Calu3 (cell line): ENCODE data around the gene CCSER2. TPM values are rescaled to one million over a fixed set of nuclear protein-coding genes. Genes with fewer than 3 reads are reported as not detected.

Experiments used
- BruUV-seq: library from RNA; stranded (reverse); fragments of 400-500 nt; replicated peaks from 2 replicates; lab custom pipeline; 2021; lab: Mats Ljungman, UMichigan
- CTCF ChIA-PET: fragments of 300-600 bp; sonication (Branson Sonifier 250); formaldehyde crosslinking; loops from one replicate; lab custom pipeline; 2022; ENCODE audit warnings: antibody characterized with exemption; lab: Charles Lee
- DNase-seq: peaks from one replicate; pipeline ENCODE4 v3.0.0; 2022
- H3K27ac Mint-ChIP-seq: one replicate; pipeline ENCODE4 v1.8.0; 2022; ENCODE audit warnings: mixed read lengths; ENCODE audit not compliant: unreplicated experiment
- H3K27me3 Mint-ChIP-seq: one replicate; pipeline ENCODE4 v1.8.0; 2022; ENCODE audit warnings: mixed read lengths; ENCODE audit not compliant: unreplicated experiment
- H3K36me3 Mint-ChIP-seq: one replicate; pipeline ENCODE4 v1.8.0; 2022; ENCODE audit warnings: mild to moderate bottlenecking, moderate library complexity, mixed read lengths; ENCODE audit not compliant: insufficient read depth, unreplicated experiment
- H3K4me1 Mint-ChIP-seq: one replicate; pipeline ENCODE4 v1.8.0; 2022; ENCODE audit warnings: mild to moderate bottlenecking, low read depth, mixed read lengths; ENCODE audit not compliant: unreplicated experiment
- H3K4me3 Mint-ChIP-seq: one replicate; pipeline ENCODE4 v1.8.0; 2022; ENCODE audit warnings: mild to moderate bottlenecking, low read depth, moderate library complexity, mixed read lengths; ENCODE audit not compliant: unreplicated experiment
- H3K9me3 Mint-ChIP-seq: one replicate; pipeline ENCODE4 v1.8.0; 2022; ENCODE audit warnings: low read depth, mixed read lengths; ENCODE audit not compliant: unreplicated experiment
- intact Hi-C: fragments of 100-400 bp; cut with micrococcal nuclease; formaldehyde crosslinking; loops from one replicate; pipeline ENCODE4 v1.10.0; 2022; ENCODE audit not compliant: unreplicated experiment
- total RNA-seq: library from RNA; stranded (reverse); gene quantifications from 2 replicates; pipeline ENCODE4 v1.2.3, GENCODE V29; 2022
- TF ChIP-seq, protein P1 (sequence below): fragments of 200-600 bp; IDR thresholded peaks from one replicate; pipeline ENCODE4 v1.8.0; 2022; ENCODE audit warnings: antibody characterized with exemption; ENCODE audit not compliant: unreplicated experiment

Gene CCSER2
- total RNA-seq, 1 experiment from 2014 or later = 27.8 TPM

DNA sequence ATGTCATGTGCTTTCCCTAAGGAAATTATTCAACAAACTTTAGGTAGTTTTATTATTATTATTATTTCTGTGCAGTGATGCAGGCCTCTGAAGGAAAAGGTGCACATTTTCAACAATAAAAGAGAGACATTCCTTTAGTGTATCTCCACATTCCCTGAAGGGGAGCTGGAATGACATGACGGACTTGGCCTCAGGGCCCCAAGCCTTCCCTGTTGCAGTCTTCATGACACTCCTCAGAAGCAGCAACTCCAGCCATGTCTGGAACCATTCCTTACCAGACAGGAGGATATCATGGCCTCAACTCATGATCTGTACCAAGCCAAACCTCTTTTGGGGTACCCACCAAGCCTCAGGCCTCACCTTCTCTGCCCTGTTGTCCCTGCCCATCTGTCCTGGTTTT lies 35.2 kb upstream of the CCSER2 start:
- Mint-ChIP-seq H3K4me3 (no peak overlapping the region), H3K4me1 (no peaks in the 10 kb centered on the region), H3K27me3 (peaks cover 28% of the 10 kb centered on the region), H3K9me3 (no peaks in the 10 kb centered on the region), H3K36me3 (no peaks in the 10 kb centered on the region), H3K27ac (no peak overlapping the region)
- BruUV-seq = no TSS peak
- CTCF ChIA-PET = no interaction called here
- intact Hi-C loops = no loop called here
- TF ChIP-seq, protein P1, sequence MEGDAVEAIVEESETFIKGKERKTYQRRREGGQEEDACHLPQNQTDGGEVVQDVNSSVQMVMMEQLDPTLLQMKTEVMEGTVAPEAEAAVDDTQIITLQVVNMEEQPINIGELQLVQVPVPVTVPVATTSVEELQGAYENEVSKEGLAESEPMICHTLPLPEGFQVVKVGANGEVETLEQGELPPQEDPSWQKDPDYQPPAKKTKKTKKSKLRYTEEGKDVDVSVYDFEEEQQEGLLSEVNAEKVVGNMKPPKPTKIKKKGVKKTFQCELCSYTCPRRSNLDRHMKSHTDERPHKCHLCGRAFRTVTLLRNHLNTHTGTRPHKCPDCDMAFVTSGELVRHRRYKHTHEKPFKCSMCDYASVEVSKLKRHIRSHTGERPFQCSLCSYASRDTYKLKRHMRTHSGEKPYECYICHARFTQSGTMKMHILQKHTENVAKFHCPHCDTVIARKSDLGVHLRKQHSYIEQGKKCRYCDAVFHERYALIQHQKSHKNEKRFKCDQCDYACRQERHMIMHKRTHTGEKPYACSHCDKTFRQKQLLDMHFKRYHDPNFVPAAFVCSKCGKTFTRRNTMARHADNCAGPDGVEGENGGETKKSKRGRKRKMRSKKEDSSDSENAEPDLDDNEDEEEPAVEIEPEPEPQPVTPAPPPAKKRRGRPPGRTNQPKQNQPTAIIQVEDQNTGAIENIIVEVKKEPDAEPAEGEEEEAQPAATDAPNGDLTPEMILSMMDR = no peak
- DNase-seq = no peak

DNA sequence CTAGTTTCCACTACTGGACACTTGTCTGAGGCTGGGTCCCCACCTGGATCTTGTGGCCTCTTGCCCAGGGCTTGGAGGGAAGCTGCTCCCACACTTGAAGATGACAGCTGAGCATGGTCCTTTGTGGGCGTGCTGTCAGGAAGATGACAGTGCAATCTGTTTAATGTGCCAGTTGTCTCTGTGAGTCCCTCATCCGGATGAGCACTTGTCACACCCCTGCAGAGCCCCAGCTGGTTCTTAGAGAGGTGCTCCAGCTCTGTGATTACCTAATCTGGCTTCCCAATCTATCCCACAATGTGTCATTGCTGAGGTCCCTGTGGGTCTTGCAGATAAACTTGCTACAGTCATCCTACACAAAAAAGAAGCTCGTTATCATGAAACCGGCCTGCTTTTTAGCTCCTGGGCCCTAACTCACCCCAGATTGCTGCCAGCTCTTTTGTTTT lies 34.8 kb upstream of the CCSER2 start:
- no peak overlapping the region for H3K4me3 Mint-ChIP-seq
- intact Hi-C loops = no loop called here

DNA sequence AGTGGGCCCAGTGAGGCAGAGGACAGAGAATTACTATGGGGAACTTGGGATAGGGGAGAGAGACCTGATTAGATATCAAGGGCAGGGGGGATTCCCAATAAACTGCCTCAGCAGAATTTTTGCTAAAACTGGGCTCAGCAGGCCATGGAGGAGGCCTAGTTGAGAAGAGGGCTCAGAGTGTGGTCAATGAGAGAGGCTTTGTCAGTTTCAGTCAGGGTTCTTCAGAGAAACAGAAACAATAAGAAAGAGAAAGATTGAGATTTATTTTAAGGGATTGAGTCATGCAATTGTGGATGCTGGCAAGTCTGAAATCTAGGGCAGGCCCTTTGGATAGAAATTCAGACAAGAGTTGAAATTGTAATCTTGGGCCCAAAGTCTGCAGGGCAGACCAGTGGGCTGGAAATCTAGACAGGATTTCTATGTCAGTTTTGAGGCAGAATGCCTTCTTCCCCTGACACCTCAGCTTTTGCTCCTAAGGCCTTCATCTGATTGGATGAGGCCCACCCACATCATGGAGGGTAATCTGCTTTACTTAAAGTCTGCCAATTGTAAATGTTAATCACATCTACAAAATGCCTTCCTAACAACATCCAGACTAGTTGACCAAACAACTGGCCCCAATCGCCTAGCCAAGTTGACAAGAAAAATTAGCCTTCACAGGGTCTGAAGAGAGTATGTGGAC lies 33.5 kb upstream of the CCSER2 start:
- TF ChIP-seq, protein P1 = no peak
- CTCF ChIA-PET = no interaction called here
- Mint-ChIP-seq H3K4me3 (no peak overlapping the region), H3K27me3 (peaks cover 28% of the 10 kb centered on the region), H3K36me3 (no peaks in the 10 kb centered on the region), H3K27ac (no peak overlapping the region), H3K9me3 (no peaks in the 10 kb centered on the region), H3K4me1 (no peaks in the 10 kb centered on the region)
- no peak for DNase-seq
- no TSS peak for BruUV-seq
- intact Hi-C loops = no loop called here

More for the DNA sequence above, 34.8 kb upstream of the CCSER2 start:
- Mint-ChIP-seq H3K27ac (no peak overlapping the region), H3K9me3 (no peaks in the 10 kb centered on the region), H3K27me3 (peaks cover 28% of the 10 kb centered on the region), H3K36me3 (no peaks in the 10 kb centered on the region), H3K4me1 (no peaks in the 10 kb centered on the region)
- no peak for DNase-seq
- BruUV-seq = no TSS peak
- TF ChIP-seq, protein P1 = no peak
- CTCF ChIA-PET = no interaction called here

DNA sequence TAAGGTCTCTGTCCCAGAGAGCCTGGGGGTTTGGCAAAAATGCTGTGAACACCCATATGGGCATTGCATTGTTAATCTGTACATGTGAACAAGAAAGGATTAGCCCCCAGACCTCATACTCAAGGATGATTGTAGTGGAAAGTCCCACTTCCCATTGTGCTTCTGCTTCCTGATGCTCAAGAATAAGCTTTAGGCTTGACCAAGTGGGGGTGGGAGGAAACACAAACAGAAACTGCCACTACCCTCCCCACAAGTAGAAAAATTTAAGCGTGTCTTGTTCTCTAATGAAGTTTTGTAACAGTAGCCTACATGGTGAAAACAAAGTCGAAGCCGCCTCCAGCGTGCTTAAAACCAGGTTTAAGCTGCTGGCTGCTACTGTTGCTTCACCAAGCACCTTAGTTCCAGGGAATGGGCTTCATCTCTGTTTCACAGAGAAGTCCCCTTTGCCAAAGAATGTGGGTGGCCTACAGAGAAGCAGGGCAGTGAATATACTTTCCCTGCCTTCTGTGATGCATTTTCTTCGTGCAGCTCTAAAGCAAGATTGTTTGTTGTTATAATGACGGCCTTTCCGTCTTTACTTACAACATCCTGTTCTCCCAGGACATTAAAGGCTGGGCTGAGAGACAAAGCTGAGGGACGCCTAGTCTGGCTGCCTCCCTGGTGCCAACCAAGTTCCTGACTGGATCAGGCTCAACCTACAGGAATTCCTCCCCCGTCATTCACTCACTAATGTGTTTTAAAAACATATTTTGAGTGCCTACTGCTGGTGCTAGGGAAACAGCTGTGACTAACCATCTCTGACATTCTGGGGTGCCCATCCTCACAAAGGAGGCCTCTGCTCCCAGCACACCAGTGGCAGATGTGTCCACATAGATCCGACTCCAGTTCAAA lies 32.1 kb upstream of the CCSER2 start:
- no peak overlapping the region for H3K27ac Mint-ChIP-seq
- TF ChIP-seq, protein P1 = no peak
- H3K36me3 Mint-ChIP-seq = no peaks in the 10 kb centered on the region
- no TSS peak for BruUV-seq
- H3K4me3 Mint-ChIP-seq = no peak overlapping the region
- H3K9me3 Mint-ChIP-seq = no peaks in the 10 kb centered on the region
- CTCF ChIA-PET = no interaction called here
- H3K27me3 Mint-ChIP-seq = peaks cover 26% of the 10 kb centered on the region
- intact Hi-C loops = no loop called here
- no peak for DNase-seq
- no peaks in the 10 kb centered on the region for H3K4me1 Mint-ChIP-seq
